Stimulated activated CD8-positive, alpha-beta memory T cell treated with anti-CD3 and anti-CD28 coated beads, Interleukin-15, amount 100 ng/mL, for 48 hours (primary cell): Measurements from ENCODE around the gene JAG2.

ENCODE experiments used
- DNase-seq, 2 donors: peaks; one replicate each; pipeline ENCODE4 v3.0.0-alpha.2; 2020; ENCODE audit warnings: low read depth in 2 of 2

JAG2 gene

GRCh38 chr14:105091517-105092170, 76.9 kb downstream of the JAG2 start:
- DNase-seq = no peak

- DNase-seq = no peak
Observed at GRCh38 chr14:105091054-105091516, 77.5 kb downstream of the JAG2 start.
